GM21825 (cell line): Measurements from ENCODE around the gene ATG9B.

Experiments
- ATAC-seq: cut with Tn5 transposase; IDR thresholded peaks from one replicate; pipeline ENCODE4 v1.9.1; 2021; ENCODE audit warnings: mild to moderate bottlenecking, moderate library complexity; ENCODE audit not compliant: unreplicated experiment

The ATG9B gene

GRCh38 chr7:151001546-151001945 lies 22.7 kb downstream of the ATG9B start:
- ATAC-seq: no peak

GRCh38 chr7:151000897-151001495 lies 23.3 kb downstream of the ATG9B start:
- ATAC-seq: no peak

DNA sequence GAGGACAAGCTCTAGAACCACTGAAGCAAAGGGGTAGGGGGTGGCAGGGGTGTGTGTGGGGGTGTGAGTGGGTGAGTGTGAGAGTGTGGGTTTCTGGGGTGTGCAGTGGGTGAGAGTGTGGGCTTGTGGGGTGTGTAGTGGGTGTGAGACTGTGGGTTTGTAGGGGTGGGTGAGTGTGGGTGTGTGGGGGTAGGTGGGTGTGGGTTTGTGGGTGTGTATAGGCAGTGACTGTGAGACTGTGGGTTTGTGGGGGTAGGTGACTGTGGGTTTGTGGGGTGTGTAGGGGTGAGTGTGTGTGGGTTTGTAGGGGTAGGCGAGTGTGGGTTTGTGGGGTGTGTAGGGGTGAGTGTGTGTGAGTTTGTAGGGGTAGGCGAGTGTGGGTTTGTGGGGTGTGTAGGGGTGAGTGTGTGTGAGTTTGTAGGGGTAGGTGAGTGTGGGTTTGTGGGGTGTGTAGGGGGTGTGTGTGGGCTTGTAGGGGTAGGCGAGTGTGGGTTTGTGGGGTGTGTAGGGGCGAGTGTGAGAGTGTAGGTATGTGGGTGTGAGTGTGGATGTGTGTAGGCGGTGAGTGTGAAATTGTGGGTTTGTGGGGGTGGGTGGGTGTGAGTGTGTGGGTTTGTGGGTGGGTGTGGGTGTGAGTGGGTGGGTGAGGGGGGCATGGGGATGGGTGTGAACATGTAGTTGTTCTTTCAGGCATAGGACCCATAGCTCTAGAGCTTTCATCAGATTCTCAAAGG lies 24.6 kb downstream of the ATG9B start:
- ATAC-seq: no peak

GRCh38 chr7:150999001-150999400 lies 25.3 kb downstream of the ATG9B start:
- ATAC-seq: no peak

- ATAC-seq: no peak
Measured at GRCh38 chr7:150998341-150998740, 26.0 kb downstream of the ATG9B start.

- no peak for ATAC-seq
Measured at GRCh38 chr7:150997817-150998216, 26.5 kb downstream of the ATG9B start.

GRCh38 chr7:150997075-150997511 lies 27.2 kb downstream of the ATG9B start:
- no peak for ATAC-seq

- ATAC-seq: no peak
Measured at GRCh38 chr7:150996376-150997074, 27.8 kb downstream of the ATG9B start.

- no peak for ATAC-seq
Measured at GRCh38 chr7:150994838-150995510, 29.3 kb downstream of the ATG9B start.

DNA sequence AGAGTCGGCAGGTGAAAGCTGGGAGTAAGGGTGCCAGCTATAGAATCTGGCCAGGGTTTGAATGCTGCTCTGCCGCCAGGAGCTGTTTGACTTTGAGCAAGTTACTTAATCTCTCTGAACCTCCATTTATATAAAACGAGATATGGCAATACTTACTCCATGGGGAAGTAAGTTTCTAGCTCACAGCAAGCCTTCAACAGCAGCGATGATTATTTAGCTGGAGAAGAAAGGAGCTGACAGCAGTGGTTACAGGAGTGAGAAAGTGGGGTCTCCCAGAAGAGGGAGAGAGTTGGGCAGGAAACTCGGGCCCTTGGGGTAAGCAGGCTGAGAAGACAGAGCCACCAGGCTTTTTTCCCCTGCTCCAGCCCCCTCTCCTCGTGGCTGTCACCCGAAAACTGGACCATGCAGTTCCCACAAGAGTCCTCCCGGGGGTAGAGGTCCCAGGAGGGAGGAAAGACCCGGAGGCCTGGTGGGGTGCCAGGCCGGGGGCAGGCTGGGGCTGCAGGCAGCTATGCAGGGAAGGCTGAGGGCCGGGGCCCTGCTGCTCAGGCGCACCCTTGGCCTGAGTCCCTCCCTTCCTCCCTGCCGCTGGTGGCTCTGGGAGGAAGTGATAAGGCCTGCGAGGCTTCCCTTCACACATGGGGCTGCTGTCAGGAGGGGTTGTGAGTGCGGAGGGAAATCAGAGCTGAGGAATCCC lies 30.0 kb downstream of the ATG9B start:
- ATAC-seq: no peak

DNA sequence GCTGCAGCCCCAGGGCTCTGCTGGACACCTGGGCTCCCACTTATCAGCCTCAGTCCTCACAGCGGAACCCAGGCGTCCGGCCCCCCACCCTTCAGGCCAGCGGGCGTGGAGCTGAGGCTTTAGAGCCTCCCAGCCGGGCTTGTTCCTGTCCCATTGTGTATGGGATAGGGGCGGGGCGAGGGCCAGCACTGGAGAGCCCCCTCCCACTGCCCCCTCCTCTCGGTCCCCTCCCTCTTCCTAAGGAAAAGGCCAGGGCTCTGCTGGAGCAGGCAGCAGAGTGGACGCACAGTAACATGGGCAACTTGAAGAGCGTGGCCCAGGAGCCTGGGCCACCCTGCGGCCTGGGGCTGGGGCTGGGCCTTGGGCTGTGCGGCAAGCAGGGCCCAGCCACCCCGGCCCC lies 30.8 kb downstream of the ATG9B start:
- no peak for ATAC-seq

- ATAC-seq: no peak
Measured at GRCh38 chr7:150992833-150993302, 31.4 kb downstream of the ATG9B start.

DNA sequence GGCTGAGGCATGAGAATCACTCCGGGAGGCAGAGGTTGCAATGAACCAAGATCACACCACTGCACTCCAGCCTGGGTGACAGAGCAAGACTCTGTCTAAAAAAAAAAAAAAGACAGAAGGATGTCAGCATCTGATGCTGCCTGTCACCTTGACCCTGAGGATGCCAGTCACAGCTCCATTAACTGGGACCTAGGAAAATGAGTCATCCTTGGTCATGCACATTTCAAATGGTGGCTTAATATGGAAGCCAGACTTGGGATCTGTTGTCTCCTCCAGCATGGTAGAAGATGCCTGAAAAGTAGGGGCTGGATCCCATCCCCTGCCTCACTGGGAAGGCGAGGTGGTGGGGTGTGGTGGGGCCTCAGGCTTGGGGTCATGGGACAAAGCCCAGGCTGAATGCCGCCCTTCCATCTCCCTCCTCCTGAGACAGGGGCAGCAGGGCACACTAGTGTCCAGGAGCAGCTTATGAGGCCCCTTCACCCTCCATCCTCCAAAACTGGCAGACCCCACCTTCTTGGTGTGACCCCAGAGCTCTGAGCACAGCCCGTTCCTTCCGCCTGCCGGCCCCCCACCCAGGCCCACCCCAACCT lies 32.1 kb downstream of the ATG9B start:
- no peak for ATAC-seq

DNA sequence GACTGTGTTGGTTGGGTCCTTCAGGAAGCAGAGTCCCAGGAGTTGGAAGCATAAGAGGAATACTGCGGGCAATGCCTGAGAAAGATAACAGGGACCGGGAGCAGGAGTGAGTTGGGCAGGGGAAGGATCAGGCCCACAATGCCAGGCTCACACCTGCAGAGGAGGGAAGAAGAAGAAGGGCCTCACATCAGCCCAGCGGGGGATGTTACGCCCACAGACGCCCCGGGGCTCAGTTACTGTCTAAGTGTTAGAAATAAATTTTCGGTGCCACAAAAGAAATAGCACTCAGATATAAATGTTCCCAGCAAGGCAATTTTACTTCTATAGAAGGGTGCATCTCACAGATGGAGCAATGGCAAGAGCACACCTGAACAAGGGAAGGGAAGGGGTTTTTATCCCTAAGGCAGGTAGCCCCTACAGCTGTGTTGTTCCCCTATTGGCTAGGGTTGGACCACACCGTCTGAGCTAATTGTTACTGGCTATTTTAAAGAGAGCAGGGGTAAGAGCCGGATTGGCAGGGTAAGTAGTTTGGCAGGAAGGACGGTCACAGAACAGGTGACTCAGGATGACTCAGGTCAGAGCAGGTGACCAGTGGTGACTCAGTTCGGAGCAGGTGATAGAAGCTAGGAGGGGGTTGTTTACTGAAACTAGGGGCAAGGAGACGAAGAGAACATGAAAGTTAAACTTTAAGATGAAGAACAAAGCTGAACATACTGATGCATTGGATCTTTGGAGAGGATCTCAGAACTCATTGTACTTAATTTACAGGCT lies 33.7 kb downstream of the ATG9B start, which contains the start of gene NOS3:
Gene NOS3 (plus strand): TSS at position 602 of the 771 bp plus-strand sequence. CDS start 2,787 bp downstream, outside the sequence.
- no peak for ATAC-seq

DNA sequence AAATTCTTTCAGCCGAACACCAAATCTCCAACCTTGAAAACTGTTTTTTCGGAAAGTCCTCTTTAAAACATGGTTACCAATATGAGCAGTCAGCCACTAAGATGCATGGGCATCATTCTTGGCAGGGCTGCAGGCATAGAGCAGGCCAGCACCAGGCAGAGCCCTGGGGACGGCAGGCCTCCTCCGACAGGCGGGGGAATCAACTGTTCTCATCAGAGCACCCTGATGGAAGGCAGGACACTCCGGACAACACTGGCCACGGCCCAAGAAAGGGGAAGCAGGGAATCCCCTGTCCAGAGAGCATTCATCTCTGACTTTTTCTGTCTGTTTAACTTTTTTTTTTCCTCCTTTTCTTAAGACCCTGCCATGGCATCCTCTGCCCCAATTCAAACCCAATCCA lies 34.8 kb downstream of the ATG9B start:
- ATAC-seq: no peak

DNA sequence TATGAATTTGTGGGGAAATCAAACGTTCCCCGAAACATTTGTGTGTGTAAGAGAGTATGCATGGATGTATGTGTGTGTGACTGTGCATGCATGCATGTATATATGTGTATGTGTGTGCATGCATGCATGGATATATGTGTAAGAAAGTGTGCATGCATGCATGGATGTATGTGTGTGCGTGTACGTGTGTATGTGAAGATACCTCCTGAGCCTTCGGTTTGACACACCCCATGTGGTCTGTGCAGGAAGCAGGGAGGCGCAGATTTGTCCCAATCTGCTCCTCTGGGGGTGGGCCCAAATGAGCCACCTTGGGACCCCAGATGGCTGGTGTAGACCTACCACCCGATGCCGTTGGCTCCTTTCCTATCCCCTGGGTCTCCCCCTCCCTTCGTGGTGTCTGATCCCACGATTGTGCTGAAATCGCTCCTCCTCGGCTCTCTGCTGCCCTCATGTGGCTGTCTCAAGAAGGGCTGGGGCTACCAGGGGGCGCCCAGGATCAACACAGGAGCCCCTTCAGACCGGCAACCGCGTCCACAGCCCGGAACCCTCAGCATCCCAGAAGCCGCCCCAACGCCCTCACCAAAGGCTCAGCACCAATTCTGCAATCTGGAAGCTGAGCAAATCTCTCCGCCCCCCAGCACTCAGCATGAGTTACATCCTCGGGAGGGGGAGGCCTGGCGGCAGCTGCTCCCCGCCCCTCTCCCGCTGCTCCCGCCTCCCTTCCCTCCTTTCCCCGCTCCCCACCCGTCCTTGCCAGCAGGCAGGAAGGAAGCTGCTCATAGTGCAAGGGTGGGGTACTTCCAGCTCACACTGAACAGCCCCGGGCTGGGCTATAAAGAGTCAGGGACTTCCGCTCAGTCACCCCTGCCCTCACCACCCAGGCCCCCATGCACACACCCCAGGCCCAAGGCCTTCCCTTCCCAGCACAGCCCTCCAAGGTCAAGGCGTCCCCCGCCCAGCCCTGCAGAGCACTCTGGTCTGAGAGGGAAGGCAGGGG lies 35.8 kb downstream of the ATG9B start:
- no peak for ATAC-seq

- no peak for ATAC-seq
Measured at GRCh38 chr7:150986556-150986955, 37.7 kb downstream of the ATG9B start.

DNA sequence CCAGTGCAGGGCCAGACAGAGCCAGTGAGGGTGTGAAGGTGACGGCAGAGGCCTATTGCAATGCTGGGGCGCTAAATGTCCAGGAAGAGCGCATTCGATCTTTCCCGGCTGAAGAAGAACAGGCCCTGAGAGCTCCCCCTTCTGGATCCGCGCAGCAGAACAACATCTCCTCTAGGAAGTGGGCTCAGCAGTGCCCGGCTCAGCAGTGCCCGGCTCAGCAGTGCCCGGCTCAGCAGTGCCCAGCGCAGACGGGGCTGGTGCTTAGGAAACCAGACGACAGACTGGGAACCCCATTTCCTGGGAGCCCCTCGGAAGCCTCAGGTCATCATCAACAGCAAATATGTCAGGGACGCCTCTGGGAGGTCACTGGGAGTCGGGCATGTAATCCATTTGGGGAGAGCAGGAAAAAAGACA lies 38.2 kb downstream of the ATG9B start:
- no peak for ATAC-seq
